Smooth muscle cell (in vitro differentiated cells): Measurements from ENCODE around the gene CCDC86. TPM values are rescaled to one million over a fixed set of nuclear protein-coding genes. Genes with fewer than 3 reads are reported as not detected.

Experiments used
- DNase-seq: peaks from one replicate; lab custom pipeline; 2025; ENCODE audit not compliant: unreplicated experiment; lab: John Stamatoyannopoulos, UW
- H2AFZ ChIP-seq: fragments of 200-600 bp; sonication (generic); 2 replicates; pipeline ENCODE4 v1.6.0; 2016; ENCODE audit warnings: antibody characterized with exemption, low read depth, mild to moderate bottlenecking
- H3F3A ChIP-seq: fragments of 200-600 bp; sonication (generic); 2 replicates; pipeline ENCODE4 v1.6.0; 2017; ENCODE audit warnings: antibody characterized with exemption, low read depth
- H3K27ac ChIP-seq: fragments of 200-600 bp; sonication (generic); 2 replicates; pipeline ENCODE4 v1.5.1; 2016; ENCODE audit warnings: low read depth, mild to moderate bottlenecking
- H3K27me3 ChIP-seq: fragments of 200-600 bp; sonication (generic); 2 replicates; pipeline ENCODE4 v1.6.1; 2016; ENCODE audit warnings: low read depth, mild to moderate bottlenecking
- H3K36me3 ChIP-seq: fragments of 200-600 bp; sonication (generic); 2 replicates; pipeline ENCODE4 v1.5.1; 2016; ENCODE audit warnings: low read depth
- H3K4me1 ChIP-seq: fragments of 200-600 bp; sonication (generic); 2 replicates; pipeline ENCODE4 v1.5.1; 2016; ENCODE audit warnings: low read depth
- H3K4me2 ChIP-seq: fragments of 200-600 bp; sonication (generic); 2 replicates; pipeline ENCODE4 v1.6.0; 2016; ENCODE audit warnings: mild to moderate bottlenecking
- H3K4me3 ChIP-seq: fragments of 200-600 bp; sonication (generic); 2 replicates; pipeline ENCODE4 v1.5.1; 2016; ENCODE audit warnings: mild to moderate bottlenecking
- H3K79me2 ChIP-seq: fragments of 200-600 bp; sonication (generic); 2 replicates; pipeline ENCODE4 v1.6.0; 2016; ENCODE audit warnings: low read depth, mild to moderate bottlenecking
- H3K9ac ChIP-seq: fragments of 200-600 bp; sonication (generic); 2 replicates; pipeline ENCODE4 v1.6.0; 2016; ENCODE audit warnings: low read depth
- H3K9me3 ChIP-seq: fragments of 200-600 bp; sonication (generic); replicated peaks from 2 replicates; pipeline ENCODE4 v1.5.1; 2016; ENCODE audit warnings: low read depth
- H4K20me1 ChIP-seq: fragments of 200-600 bp; sonication (generic); 2 replicates; pipeline ENCODE4 v1.6.0; 2016; ENCODE audit warnings: low read depth
- CTCF ChIP-seq: fragments of 200-600 bp; sonication (generic); IDR thresholded peaks from 2 replicates; pipeline ENCODE4 v1.5.1; 2017; ENCODE audit warnings: borderline replicate concordance, mild to moderate bottlenecking, antibody characterized with exemption; ENCODE audit not compliant: insufficient read depth, poor library complexity, severe bottlenecking
- WGBS: methylation state at CpG from one replicate; pipeline ENCODE4 v1.1.7; 2016; ENCODE audit warnings: low lambda C conversion rate; 5-methylcytosine and 5-hydroxymethylcytosine counted together
- polyA plus RNA-seq: library from polyadenylated mRNA; unstranded; fragments of >200 nt; fragmentation: Nextera tagmentation; extraction: Ambion mirVana; gene quantifications from 2 replicates; pipeline ENCODE4 v1.2.1, GENCODE V29; 2016
- total RNA-seq: library from RNA; depleted of rRNA; stranded (reverse); fragments of >200 nt; gene quantifications from 2 replicates; pipeline ENCODE4 v1.2.3, GENCODE V29; 2014

CCDC86 gene
- total and polyA plus RNA-seq, 2 experiments from 2014 or later = 7.5 to 24.2 TPM

GRCh38 chr11:60857378-60858232, 15.7 kb downstream of the CCDC86 start:
- Histone ChIP-seq H3K36me3 (no peaks in the 10 kb centered on the region), H3K27me3 (no peaks in the 10 kb centered on the region), H3K4me3 (no peak overlapping the region), H3K79me2 (no peaks in the 10 kb centered on the region), H3K27ac (no peak overlapping the region), H2AFZ (no peak overlapping the region), H3K4me1 (no peaks in the 10 kb centered on the region), H3K4me2 (no peak overlapping the region), H3K9me3 (no peaks in the 10 kb centered on the region), H4K20me1 (no peaks in the 10 kb centered on the region), H3K9ac (no peak overlapping the region), H3F3A (no peaks in the 10 kb centered on the region)
- no peak for DNase-seq
- 61% methylated on average over 5 of the region's 5 CpGs for WGBS
- TF ChIP-seq CTCF = no peak

DNA sequence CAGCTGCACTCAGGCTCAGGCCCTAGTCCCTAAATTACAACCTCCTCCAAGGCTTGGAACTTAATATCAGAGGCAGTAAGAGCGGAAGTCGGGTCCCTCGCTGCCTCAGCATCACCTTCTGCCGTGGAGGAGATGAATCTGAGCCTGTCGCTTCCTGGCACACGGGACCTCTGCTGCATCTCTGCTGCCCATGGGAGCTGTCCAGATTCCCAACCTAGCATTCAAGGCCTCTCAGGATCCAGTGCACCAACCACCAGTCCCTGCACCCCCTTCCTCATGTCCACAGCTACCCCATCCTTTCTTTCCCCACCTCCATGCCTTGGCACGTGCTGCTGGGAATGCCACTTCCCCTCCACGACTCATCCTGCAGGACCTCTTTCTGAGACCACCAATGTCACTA, 16.3 kb downstream of the CCDC86 start:
- Histone ChIP-seq H3K27me3 (no peaks in the 10 kb centered on the region), H3K36me3 (no peaks in the 10 kb centered on the region), H2AFZ (no peak overlapping the region), H3K4me3 (no peak overlapping the region), H3K9me3 (no peaks in the 10 kb centered on the region), H3K9ac (no peak overlapping the region), H3K27ac (no peak overlapping the region), H4K20me1 (no peaks in the 10 kb centered on the region), H3K79me2 (no peaks in the 10 kb centered on the region), H3K4me2 (no peak overlapping the region), H3K4me1 (no peaks in the 10 kb centered on the region), H3F3A (no peaks in the 10 kb centered on the region)
- TF ChIP-seq CTCF = no peak
- no peak for DNase-seq
- 87% methylated on average over 8 of the region's 8 CpGs for WGBS

DNA sequence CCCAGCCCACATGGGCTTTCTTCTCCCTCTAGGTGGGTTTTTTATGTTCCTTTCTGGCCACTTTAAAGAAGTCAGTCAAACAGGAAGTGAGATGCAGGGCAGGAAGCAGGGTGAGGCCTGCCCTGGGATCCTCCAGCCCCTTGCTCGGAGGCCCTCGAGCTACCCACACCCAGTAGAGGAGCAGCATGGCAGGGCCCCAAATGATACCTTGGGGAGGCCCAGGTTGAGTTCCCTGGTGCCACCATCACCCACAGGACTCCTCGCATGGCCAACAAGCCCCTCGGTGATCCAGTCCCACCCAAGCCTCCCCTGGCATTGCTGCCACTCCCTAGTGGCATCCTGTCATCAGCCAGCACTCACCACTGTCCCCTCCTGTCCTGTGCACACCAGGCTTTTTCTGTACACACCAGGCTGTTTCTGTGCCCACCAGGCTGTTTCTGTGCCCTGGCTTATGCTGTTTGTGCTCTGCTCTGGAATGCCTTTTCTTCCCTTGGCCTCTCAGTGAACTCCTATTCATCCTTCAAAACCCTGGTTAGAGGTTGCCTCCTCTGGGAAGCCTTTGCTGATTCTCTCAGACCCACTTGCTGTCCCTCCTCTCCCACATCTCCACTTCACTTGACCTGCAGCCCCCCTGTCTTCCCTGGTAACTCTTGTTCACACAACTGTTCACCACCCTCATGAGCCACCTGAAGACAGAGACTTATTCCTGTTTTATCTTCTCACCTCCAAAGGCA, 17.0 kb downstream of the CCDC86 start:
- no peak for DNase-seq
- H3K79me2 ChIP-seq = no peaks in the 10 kb centered on the region
- no peak overlapping the region for H3K9ac ChIP-seq
- H2AFZ ChIP-seq = no peak overlapping the region
- H3K27ac ChIP-seq = no peak overlapping the region
- H3K9me3 ChIP-seq = no peaks in the 10 kb centered on the region
- H3K4me2 ChIP-seq = no peak overlapping the region
- H4K20me1 ChIP-seq = no peaks in the 10 kb centered on the region
- no peak overlapping the region for H3K4me3 ChIP-seq
- H3K36me3 ChIP-seq = no peaks in the 10 kb centered on the region
- WGBS = 74% methylated on average over 4 of the region's 4 CpGs
- no peaks in the 10 kb centered on the region for H3K4me1 ChIP-seq
- no peaks in the 10 kb centered on the region for H3K27me3 ChIP-seq
- TF ChIP-seq CTCF = no peak
- H3F3A ChIP-seq = no peaks in the 10 kb centered on the region
